Measurements from ENCODE around the gene GLRA3. TPM values are rescaled to one million over a fixed set of nuclear protein-coding genes. Genes with fewer than 3 reads are reported as not detected.
"Not testable (repeated sequence)": the region's sequence is repeated elsewhere in the genome, so short reads cannot be mapped to it uniquely, and the experiment has no call there.

Gene GLRA3
- total RNA-seq, 2 experiments from 2014 or later = not detected

- DNase-seq = no peak
- ChIA-PET CTCF (no interaction called here), POLR2A (no interaction called here)
- peaks cover 2% of the 10 kb centered on the region for H3K27me3 Mint-ChIP-seq
- no peaks in the 10 kb centered on the region for H3K9me3 Mint-ChIP-seq
- H3K27ac Mint-ChIP-seq = no peak overlapping the region
- H3K36me3 Mint-ChIP-seq (ENCODE audit: low read depth) = no peaks in the 10 kb centered on the region
- no peak overlapping the region for H3K4me3 Mint-ChIP-seq
- H3K4me1 Mint-ChIP-seq = no peaks in the 10 kb centered on the region
Observed at GRCh38 chr4:174657472-174657871, 171.6 kb downstream of the GLRA3 start.

GRCh38 chr4:174654634-174655033, 174.4 kb downstream of the GLRA3 start:
- Mint-ChIP-seq H3K27me3 (peaks cover 2% of the 10 kb centered on the region), H3K4me1 (no peaks in the 10 kb centered on the region), H3K9me3 (no peaks in the 10 kb centered on the region), H3K4me3 (no peak overlapping the region), H3K27ac (no peak overlapping the region), H3K36me3 (ENCODE audit: low read depth) (no peaks in the 10 kb centered on the region)
- no peak for DNase-seq
- ChIA-PET POLR2A (no interaction called here), CTCF (no interaction called here)

GRCh38 chr4:174650711-174651355, 178.2 kb downstream of the GLRA3 start:
- Mint-ChIP-seq H3K4me1 (no peaks in the 10 kb centered on the region), H3K9me3 (no peaks in the 10 kb centered on the region), H3K36me3 (ENCODE audit: low read depth) (no peaks in the 10 kb centered on the region), H3K27me3 (no peaks in the 10 kb centered on the region), H3K27ac (no peak overlapping the region), H3K4me3 (no peak overlapping the region)
- no peak for DNase-seq
- ChIA-PET POLR2A (no interaction called here), CTCF (interaction anchor here (0.5 to 1.2 kb wide), 2 partner anchors 19 to 347 kb away, joined by 3 read pairs; no protein-coding TSS in a partner anchor)

- Mint-ChIP-seq H3K4me1 (no peaks in the 10 kb centered on the region), H3K27ac (no peak overlapping the region), H3K9me3 (no peaks in the 10 kb centered on the region), H3K4me3 (no peak overlapping the region), H3K27me3 (no peaks in the 10 kb centered on the region), H3K36me3 (ENCODE audit: low read depth) (no peaks in the 10 kb centered on the region)
- CTCF ChIA-PET = no interaction called here
- POLR2A ChIA-PET = no interaction called here
- DNase-seq = no peak
Observed at GRCh38 chr4:174648812-174649211, 180.2 kb downstream of the GLRA3 start.

GRCh38 chr4:174646326-174646725, 182.7 kb downstream of the GLRA3 start:
- Mint-ChIP-seq H3K9me3 (no peaks in the 10 kb centered on the region), H3K27me3 (peaks cover 2% of the 10 kb centered on the region), H3K4me3 (no peak overlapping the region), H3K4me1 (no peaks in the 10 kb centered on the region), H3K36me3 (ENCODE audit: low read depth) (no peaks in the 10 kb centered on the region), H3K27ac (no peak overlapping the region)
- ChIA-PET POLR2A (no interaction called here), CTCF (no interaction called here)
- no peak for DNase-seq

GRCh38 chr4:174640146-174640545, 188.9 kb downstream of the GLRA3 start:
- Mint-ChIP-seq H3K27ac (no peak overlapping the region), H3K4me3 (no peak overlapping the region), H3K27me3 (peaks cover 2% of the 10 kb centered on the region), H3K4me1 (no peaks in the 10 kb centered on the region), H3K9me3 (no peaks in the 10 kb centered on the region), H3K36me3 (ENCODE audit: low read depth) (no peaks in the 10 kb centered on the region)
- CTCF ChIA-PET = no interaction called here
- no peak for DNase-seq
- POLR2A ChIA-PET = no interaction called here

GRCh38 chr4:174635732-174636131, 193.3 kb downstream of the GLRA3 start:
- ChIA-PET CTCF (no interaction called here), POLR2A (no interaction called here)
- Mint-ChIP-seq H3K27me3 (no peaks in the 10 kb centered on the region), H3K4me3 (no peak overlapping the region), H3K4me1 (peaks cover 4% of the 10 kb centered on the region), H3K27ac (no peak overlapping the region), H3K9me3 (no peaks in the 10 kb centered on the region), H3K36me3 (ENCODE audit: low read depth) (no peaks in the 10 kb centered on the region)
- no peak for DNase-seq

GRCh38 chr4:174633399-174633798, 195.6 kb downstream of the GLRA3 start:
- no peaks in the 10 kb centered on the region for H3K27me3 Mint-ChIP-seq
- no peak overlapping the region for H3K4me3 Mint-ChIP-seq
- H3K9me3 Mint-ChIP-seq = no peaks in the 10 kb centered on the region
- peaks cover 4% of the 10 kb centered on the region for H3K4me1 Mint-ChIP-seq
- H3K36me3 Mint-ChIP-seq (ENCODE audit: low read depth) = no peaks in the 10 kb centered on the region
- no peak overlapping the region for H3K27ac Mint-ChIP-seq
- CTCF ChIA-PET = no interaction called here
- no peak for DNase-seq
- POLR2A ChIA-PET = no interaction called here

GRCh38 chr4:174631901-174632758, 196.9 kb downstream of the GLRA3 start:
- peak; percentile 17 for DNase-seq
- CTCF ChIA-PET = interaction anchor here (1.2 to 1.6 kb wide), 2 partner anchors 19 to 408 kb away, joined by 3 to 4 read pairs; no protein-coding TSS in a partner anchor
- Mint-ChIP-seq H3K9me3 (no peaks in the 10 kb centered on the region), H3K4me1 (peaks cover 4% of the 10 kb centered on the region), H3K36me3 (ENCODE audit: low read depth) (no peaks in the 10 kb centered on the region), H3K4me3 (no peak overlapping the region), H3K27ac (no peak overlapping the region), H3K27me3 (no peaks in the 10 kb centered on the region)
- POLR2A ChIA-PET = no interaction called here

- H3K4me3 Mint-ChIP-seq; POLR2A ChIA-PET; H3K9me3 Mint-ChIP-seq; H3K27me3 Mint-ChIP-seq; H3K4me1 Mint-ChIP-seq; H3K36me3 Mint-ChIP-seq (ENCODE audit: low read depth); H3K27ac Mint-ChIP-seq; DNase-seq: not testable (repeated sequence)
- CTCF ChIA-PET = interaction anchor here (0.7 kb wide), 1 partner anchor 132 kb away, joined by 4 read pairs; no protein-coding TSS in a partner anchor
Observed at GRCh38 chr4:174629907-174630450, 199.1 kb downstream of the GLRA3 start.

GRCh38 chr4:174629265-174629664, 199.8 kb downstream of the GLRA3 start:
- Mint-ChIP-seq H3K9me3 (no peaks in the 10 kb centered on the region), H3K4me1 (peaks cover 4% of the 10 kb centered on the region), H3K27ac (no peak overlapping the region), H3K27me3 (peaks cover 2% of the 10 kb centered on the region), H3K4me3 (no peak overlapping the region), H3K36me3 (ENCODE audit: low read depth) (no peaks in the 10 kb centered on the region)
- no peak for DNase-seq
- POLR2A ChIA-PET = no interaction called here
- CTCF ChIA-PET = no interaction called here

GRCh38 chr4:174628191-174628590, 200.9 kb downstream of the GLRA3 start:
- H3K27ac Mint-ChIP-seq = no peak overlapping the region
- H3K9me3 Mint-ChIP-seq = no peaks in the 10 kb centered on the region
- no peaks in the 10 kb centered on the region for H3K4me1 Mint-ChIP-seq
- no peaks in the 10 kb centered on the region for H3K36me3 Mint-ChIP-seq (ENCODE audit: low read depth)
- ChIA-PET POLR2A (no interaction called here), CTCF (no interaction called here)
- H3K27me3 Mint-ChIP-seq = peaks cover 2% of the 10 kb centered on the region
- no peak for DNase-seq
- no peak overlapping the region for H3K4me3 Mint-ChIP-seq

- H3K36me3 Mint-ChIP-seq (ENCODE audit: low read depth) = no peaks in the 10 kb centered on the region
- H3K4me1 Mint-ChIP-seq = no peaks in the 10 kb centered on the region
- H3K27ac Mint-ChIP-seq = no peak overlapping the region
- ChIA-PET CTCF (no interaction called here), POLR2A (no interaction called here)
- no peak for DNase-seq
- peaks cover 4% of the 10 kb centered on the region for H3K27me3 Mint-ChIP-seq
- H3K9me3 Mint-ChIP-seq = no peaks in the 10 kb centered on the region
- H3K4me3 Mint-ChIP-seq = no peak overlapping the region
Observed at GRCh38 chr4:174627473-174627872, 201.6 kb downstream of the GLRA3 start.

Data from activated CD4-positive, alpha-beta T cell treated with anti-CD3 and anti-CD28 coated beads, Interleukin-2, amount 10 ng/mL, durations not matched to agents 7 days and 5 days (primary cell).